GM12865 (cell line): Measurements from ENCODE around the gene PDE4B.

Experiments used
- DNase-seq: peaks from one replicate; pipeline ENCODE4 v3.0.0; 2010; ENCODE audit warnings: low read depth
- H3K4me3 ChIP-seq: 2 replicates; pipeline ENCODE4 v1.5.1; 2011; ENCODE audit warnings: mild to moderate bottlenecking, low read depth, low read length, control low read depth
- CTCF ChIP-seq: IDR thresholded peaks from 2 replicates; pipeline ENCODE4 v1.5.1; 2011; ENCODE audit warnings: low read length, control low read depth, low read depth, inconsistent platforms; ENCODE audit not compliant: insufficient read depth; ENCODE audit errors: missing control alignments

PDE4B gene

DNA sequence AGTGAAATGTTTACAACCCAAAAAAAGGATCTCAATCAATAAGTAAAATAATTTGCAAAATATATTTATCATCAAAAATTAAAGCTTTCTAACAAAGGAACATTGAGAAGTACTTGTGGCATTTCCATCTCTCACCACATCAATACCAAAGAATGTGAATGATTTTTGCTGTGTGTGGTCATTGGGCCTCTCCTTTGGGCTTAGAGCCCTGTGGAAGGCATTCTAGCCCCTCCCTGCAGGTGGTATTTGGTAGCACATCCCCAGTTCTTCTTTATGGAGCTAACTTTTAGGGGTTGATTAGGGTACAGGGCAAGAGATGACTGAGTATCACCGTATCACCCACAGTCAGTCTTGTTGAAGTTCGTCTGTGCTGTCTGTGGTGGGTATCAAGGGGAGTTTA, 447.1 kb downstream of the PDE4B start:
- no peak for DNase-seq
- no peak overlapping the region for H3K4me3 ChIP-seq
- peak; percentile 11 for TF ChIP-seq CTCF

GRCh38 chr1:66240491-66241484, 448.1 kb downstream of the PDE4B start:
- no peak for TF ChIP-seq CTCF
- DNase-seq = no peak
- no peak overlapping the region for H3K4me3 ChIP-seq

GRCh38 chr1:66242646-66243547, 450.2 kb downstream of the PDE4B start:
- no peak overlapping the region for H3K4me3 ChIP-seq
- TF ChIP-seq CTCF = peak; percentile 99
- DNase-seq = peak; percentile 85

- DNase-seq = peak; percentile 33
- H3K4me3 ChIP-seq = no peak overlapping the region
- peak; percentile 1 for TF ChIP-seq CTCF
Observed at GRCh38 chr1:66243548-66244130, 450.9 kb downstream of the PDE4B start.

GRCh38 chr1:66244429-66244828, 451.7 kb downstream of the PDE4B start:
- DNase-seq = no peak
- no peak for TF ChIP-seq CTCF
- no peak overlapping the region for H3K4me3 ChIP-seq

- DNase-seq = no peak
- no peak overlapping the region for H3K4me3 ChIP-seq
- TF ChIP-seq CTCF = no peak
Observed at GRCh38 chr1:66245691-66246090, 453.0 kb downstream of the PDE4B start.
